GM20000 (cell line): Measurements from ENCODE around the gene SATB2.

ENCODE experiments used
- DNase-seq: peaks from one replicate; pipeline ENCODE4 v3.0.0; 2012; ENCODE audit warnings: low spot score
- CTCF ChIP-seq: IDR thresholded peaks from 2 replicates; pipeline ENCODE4 v1.5.1; 2012; ENCODE audit warnings: mild to moderate bottlenecking, control low read depth; ENCODE audit errors: extremely low read depth, missing control alignments

The SATB2 gene

GRCh38 chr2:199230091-199230490, 227.6 kb downstream of the SATB2 start:
- DNase-seq = no peak
- TF ChIP-seq CTCF = no peak

GRCh38 chr2:199228887-199229819, 228.6 kb downstream of the SATB2 start:
- no peak for DNase-seq
- no peak for TF ChIP-seq CTCF

GRCh38 chr2:199223791-199224190, 233.9 kb downstream of the SATB2 start:
- TF ChIP-seq CTCF = no peak
- DNase-seq = no peak

GRCh38 chr2:199220920-199221319, 236.8 kb downstream of the SATB2 start:
- no peak for DNase-seq
- no peak for TF ChIP-seq CTCF

GRCh38 chr2:199219551-199219950, 238.2 kb downstream of the SATB2 start:
- no peak for TF ChIP-seq CTCF
- DNase-seq = no peak
